Measurements from ENCODE around the gene KCTD11. TPM values are rescaled to one million over a fixed set of nuclear protein-coding genes. Genes with fewer than 3 reads are reported as not detected.

KCTD11 gene
- total and polyA plus RNA-seq, 8 donors = 0.58 to 14.1 (median 6.4) TPM

- intact Hi-C loops (cut with DNase I; ENCODE audit: low total_unique reads) = no loop called here
- Histone ChIP-seq H3K27ac (peak overlapping the region in 4 of 5 donors; percentile 6 to 99 (median 65)), H3K27me3 (no peaks in the 10 kb centered on the region), H3K4me1 (peaks cover 37 to 63% (median 60%) of the 10 kb centered on the region in 4 donors), H3K9me3 (no peaks in the 10 kb centered on the region), H3K4me3 (no peak overlapping the region), H3K36me3 (no peaks in the 10 kb centered on the region)
- TF ChIP-seq EP300 (IDR thresholded peaks at IDR 0.05) (no peak), POLR2AphosphoS5 (IDR thresholded peaks at IDR 0.05) (no peak), POLR2A (IDR thresholded peaks at IDR 0.05) (no peak), CTCF (IDR thresholded peaks at IDR 0.05) (no peak)
- peak in 1 of 2 donors; percentile 71 for DNase-seq
- 56 to 68% (median 62%) methylated on average over 9 of the region's 9 CpGs for WGBS, 5 donors
Measured at GRCh38 chr17:7354262-7354843, 2.4 kb downstream of the KCTD11 start.

- peak within 1 kb of the TSS in 4 of 5 donors; percentile 6 to 99 (median 75) for H3K27ac ChIP-seq
- WGBS, 5 donors = 59 to 72% (median 69%) methylated on average over 3 to 10 of the region's 10 CpGs
- peaks cover 30 to 56% (median 53%) of the 10 kb centered on the region in 4 donors for H3K4me1 ChIP-seq
- H3K9me3 ChIP-seq = no peaks in the 10 kb centered on the region
- no peak for TF ChIP-seq POLR2A (IDR thresholded peaks at IDR 0.05)
- no peak within 1 kb of the TSS for H3K4me3 ChIP-seq
- no peaks in the 10 kb centered on the region for H3K27me3 ChIP-seq
- intact Hi-C loops (cut with DNase I; ENCODE audit: low total_unique reads) = no loop called here
- no peaks in the 10 kb centered on the region for H3K36me3 ChIP-seq
- DNase-seq = peak in 1 of 2 donors; percentile 56
Measured at GRCh38 chr17:7355053-7355452, 3.1 kb downstream of the KCTD11 start, which contains the start of gene TMEM95. TMEM95 (plus strand) TSS chr17:7355156; CDS start chr17:7355205, 49 bp downstream.

GRCh38 chr17:7355573-7355972 lies 3.6 kb downstream of the KCTD11 start:
- Histone ChIP-seq H3K27ac (peak overlapping the region in 3 of 5 donors; percentile 40 to 99 (median 54)), H3K4me1 (peaks cover 25 to 51% (median 48%) of the 10 kb centered on the region in 4 donors), H3K9me3 (no peaks in the 10 kb centered on the region), H3K4me3 (no peak overlapping the region), H3K27me3 (no peaks in the 10 kb centered on the region), H3K36me3 (no peaks in the 10 kb centered on the region)
- no peak for DNase-seq
- TF ChIP-seq EP300 (IDR thresholded peaks at IDR 0.05) (no peak), POLR2AphosphoS5 (IDR thresholded peaks at IDR 0.05) (no peak), CTCF (IDR thresholded peaks at IDR 0.05) (no peak), POLR2A (IDR thresholded peaks at IDR 0.05) (no peak)
- WGBS, 5 donors = 72 to 85% (median 74%) methylated on average over 8 of the region's 8 CpGs
- intact Hi-C loops (cut with DNase I; ENCODE audit: low total_unique reads) = no loop called here

GRCh38 chr17:7356072-7356549 lies 4.1 kb downstream of the KCTD11 start:
- peak; percentile 89 to 93 for DNase-seq
- intact Hi-C loops (cut with DNase I; ENCODE audit: low total_unique reads) = no loop called here
- no peaks in the 10 kb centered on the region for H3K27me3 ChIP-seq
- H3K9me3 ChIP-seq = no peaks in the 10 kb centered on the region
- 2 to 15% (median 9%) methylated on average over 6 to 12 of the region's 12 CpGs for WGBS, 5 donors
- peak overlapping the region in 3 of 5 donors; percentile 40 to 99 (median 54) for H3K27ac ChIP-seq
- H3K4me3 ChIP-seq = no peak overlapping the region
- no peaks in the 10 kb centered on the region for H3K36me3 ChIP-seq
- H3K4me1 ChIP-seq = peaks cover 21 to 46% (median 43%) of the 10 kb centered on the region in 4 donors
- no peak for TF ChIP-seq POLR2A (IDR thresholded peaks at IDR 0.05)
- TF ChIP-seq CTCF (IDR thresholded peaks at IDR 0.05) = peak in 5 of 7 experiments; percentile 85 to 93 (median 89)
- TF ChIP-seq POLR2AphosphoS5 (IDR thresholded peaks at IDR 0.05) = peak in 1 of 3 donors; percentile 77
- no peak for TF ChIP-seq EP300 (IDR thresholded peaks at IDR 0.05)

GRCh38 chr17:7356756-7357155 lies 4.8 kb downstream of the KCTD11 start:
- intact Hi-C loops (cut with DNase I; ENCODE audit: low total_unique reads) = no loop called here
- 39 to 75% (median 54%) methylated on average over 6 to 8 of the region's 8 CpGs for WGBS, 5 donors
- DNase-seq = peak in 1 of 2 donors; percentile 40

More at GRCh38 chr17:7356756-7357155, 4.8 kb downstream of the KCTD11 start:
- H3K4me1 ChIP-seq = peaks cover 21 to 43% (median 40%) of the 10 kb centered on the region in 4 donors
- H3K27me3 ChIP-seq = no peaks in the 10 kb centered on the region
- no peak overlapping the region for H3K4me3 ChIP-seq
- no peaks in the 10 kb centered on the region for H3K36me3 ChIP-seq
- no peaks in the 10 kb centered on the region for H3K9me3 ChIP-seq
- peak overlapping the region in 4 of 5 donors; percentile 2 to 99 (median 47) for H3K27ac ChIP-seq
- TF ChIP-seq EP300 (IDR thresholded peaks at IDR 0.05) (no peak), POLR2A (IDR thresholded peaks at IDR 0.05) (no peak), CTCF (IDR thresholded peaks at IDR 0.05) (no peak), POLR2AphosphoS5 (IDR thresholded peaks at IDR 0.05) (no peak)
